Measurements from ENCODE around the gene FOXN4.

The FOXN4 gene

GRCh38 chr12:109261087-109261486 lies 48.0 kb downstream of the FOXN4 start:
- in situ Hi-C loops (cut with HindIII; ENCODE audit: low sequenced_read_pairs), result no loop called here

GRCh38 chr12:109259545-109259895 lies 49.6 kb downstream of the FOXN4 start:
- in situ Hi-C loops (cut with HindIII; ENCODE audit: low sequenced_read_pairs), result no loop called here

- in situ Hi-C loops (cut with HindIII; ENCODE audit: low sequenced_read_pairs), result no loop called here
These were observed 50.2 kb downstream of the FOXN4 start for GRCh38 chr12:109258607-109259544.

GRCh38 chr12:109258201-109258600 lies 50.9 kb downstream of the FOXN4 start:
- in situ Hi-C loops (cut with HindIII; ENCODE audit: low sequenced_read_pairs), result no loop called here

GRCh38 chr12:109256011-109256410 lies 53.1 kb downstream of the FOXN4 start:
- in situ Hi-C loops (cut with HindIII; ENCODE audit: low sequenced_read_pairs), result no loop called here

- in situ Hi-C loops (cut with HindIII; ENCODE audit: low sequenced_read_pairs), result no loop called here
These were observed 53.7 kb downstream of the FOXN4 start for GRCh38 chr12:109255377-109255776.

GRCh38 chr12:109253913-109254544 lies 55.1 kb downstream of the FOXN4 start:
- in situ Hi-C loops (cut with HindIII; ENCODE audit: low sequenced_read_pairs), result no loop called here

- in situ Hi-C loops (cut with HindIII; ENCODE audit: low sequenced_read_pairs), result no loop called here
These were observed 56.3 kb downstream of the FOXN4 start for GRCh38 chr12:109252799-109253198.

- in situ Hi-C loops (cut with HindIII; ENCODE audit: low sequenced_read_pairs), result no loop called here
These were observed 58.6 kb downstream of the FOXN4 start for GRCh38 chr12:109250523-109250922.

GRCh38 chr12:109247831-109248654 lies 61.0 kb downstream of the FOXN4 start:
- in situ Hi-C loops (cut with HindIII; ENCODE audit: low sequenced_read_pairs), result no loop called here

- in situ Hi-C loops (cut with HindIII; ENCODE audit: low sequenced_read_pairs), result no loop called here
These were observed 62.9 kb downstream of the FOXN4 start for GRCh38 chr12:109246221-109246620.

GRCh38 chr12:109244073-109244472 lies 65.0 kb downstream of the FOXN4 start:
- in situ Hi-C loops (cut with HindIII; ENCODE audit: low sequenced_read_pairs), result no loop called here

GRCh38 chr12:109241936-109242335 lies 67.1 kb downstream of the FOXN4 start:
- in situ Hi-C loops (cut with HindIII; ENCODE audit: low sequenced_read_pairs), result no loop called here

- in situ Hi-C loops (cut with HindIII; ENCODE audit: low sequenced_read_pairs), result no loop called here
These were observed 68.7 kb downstream of the FOXN4 start for GRCh38 chr12:109240365-109240764.

- in situ Hi-C loops (cut with HindIII; ENCODE audit: low sequenced_read_pairs), result loop anchor here (10.0 kb wide), 1 partner anchor 135 kb away; no protein-coding TSS in a partner anchor
These were observed 69.4 kb downstream of the FOXN4 start for GRCh38 chr12:109239691-109240090.

GRCh38 chr12:109239179-109239578 lies 69.9 kb downstream of the FOXN4 start:
- in situ Hi-C loops (cut with HindIII; ENCODE audit: low sequenced_read_pairs), result loop anchor here (10.0 kb wide), 1 partner anchor 136 kb away; no protein-coding TSS in a partner anchor

- in situ Hi-C loops (cut with HindIII; ENCODE audit: low sequenced_read_pairs), result loop anchor here (10.0 kb wide), 1 partner anchor 139 kb away; no protein-coding TSS in a partner anchor
These were observed 72.8 kb downstream of the FOXN4 start for GRCh38 chr12:109236257-109236656.

- in situ Hi-C loops (cut with HindIII; ENCODE audit: low sequenced_read_pairs), result loop anchor here (5.0 to 10.0 kb wide), 2 partner anchors 43 to 141 kb away; no protein-coding TSS in a partner anchor
These were observed 75.1 kb downstream of the FOXN4 start for GRCh38 chr12:109234012-109234411.

- in situ Hi-C loops (cut with HindIII; ENCODE audit: low sequenced_read_pairs), result loop anchor here (5.0 to 10.0 kb wide), 2 partner anchors 45 to 142 kb away; no protein-coding TSS in a partner anchor
These were observed 76.4 kb downstream of the FOXN4 start for GRCh38 chr12:109232731-109233130.

- in situ Hi-C loops (cut with HindIII; ENCODE audit: low sequenced_read_pairs), result loop anchor here (5.0 to 10.0 kb wide), 2 partner anchors 47 to 145 kb away; no protein-coding TSS in a partner anchor
These were observed 78.9 kb downstream of the FOXN4 start for GRCh38 chr12:109230193-109230592.

GRCh38 chr12:109228664-109229063 lies 80.4 kb downstream of the FOXN4 start:
- in situ Hi-C loops (cut with HindIII; ENCODE audit: low sequenced_read_pairs), result no loop called here
